ENCODE measurements around the gene BMP6.
"Not testable (repeated sequence)": the region's sequence is repeated elsewhere in the genome, so short reads cannot be mapped to it uniquely, and the experiment has no call there.

Gene BMP6

DNA sequence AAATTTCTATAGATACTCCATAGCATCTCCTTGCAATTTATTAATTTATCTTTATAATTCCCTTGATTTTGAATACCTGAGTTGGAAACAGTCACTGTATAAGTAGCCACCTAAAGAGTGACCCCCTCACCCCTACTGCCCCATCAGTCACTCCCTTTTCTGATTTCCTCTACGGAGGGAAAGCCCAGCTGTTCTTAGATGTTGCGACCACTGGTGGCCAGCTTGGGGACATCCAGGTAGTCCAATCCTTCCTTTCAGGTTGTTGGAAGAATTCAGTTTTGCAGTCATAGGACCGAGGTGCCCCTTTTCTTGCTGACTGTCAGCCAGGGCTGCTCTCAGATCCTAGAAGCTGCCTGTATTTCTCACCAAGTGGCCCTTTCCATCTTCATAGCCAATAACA lies 87.8 kb downstream of the BMP6 start:
- Histone ChIP-seq H3K4me2 (ENCODE audit: low read length) (no peak overlapping the region), H2BK5ac (ENCODE audit: low read depth, low read length, poor library complexity) (no peak overlapping the region), H3K79me1 (ENCODE audit: low read length) (no peaks in the 10 kb centered on the region), H2BK12ac (ENCODE audit: low read length) (no peak overlapping the region), H4K8ac (ENCODE audit: low read depth, low read length) (no peak overlapping the region), H2AFZ (ENCODE audit: insufficient read depth, low read length, poor library complexity) (no peak overlapping the region), H3K23ac (ENCODE audit: low read length) (no peak overlapping the region), H3K14ac (ENCODE audit: low read length) (no peak overlapping the region), H2BK120ac (ENCODE audit: insufficient read depth, low read length, poor library complexity) (no peak overlapping the region), H4K91ac (ENCODE audit: low read depth, low read length) (no peak overlapping the region), H3K4me3 (ENCODE audit: low read depth, low read length) (no peak overlapping the region), H3K79me2 (ENCODE audit: control insufficient read depth, insufficient read depth, low read length, poor library complexity) (no peaks in the 10 kb centered on the region), H3K27me3 (ENCODE audit: insufficient read depth, low read length) (no peaks in the 10 kb centered on the region), H3K9me3 (ENCODE audit: insufficient read depth, low read depth, low read length) (no peaks in the 10 kb centered on the region), H3K27ac (ENCODE audit: low read depth, low read length) (no peak overlapping the region), H4K12ac (ENCODE audit: low read depth, low read length) (no peak overlapping the region), H3K9ac (ENCODE audit: low read length) (no peak overlapping the region), H3K36me3 (ENCODE audit: control insufficient read depth in 1 of 2, insufficient read depth in 2 of 2, low read length in 2 of 2) (no peaks in the 10 kb centered on the region), H2AK5ac (ENCODE audit: low read length) (no peak overlapping the region), H3K4me1 (ENCODE audit: control insufficient read depth in 1 of 2, insufficient read depth in 2 of 2, low read length in 2 of 2) (no peaks in the 10 kb centered on the region), H3K4ac (ENCODE audit: low read depth, low read length) (no peak overlapping the region), H3K18ac (ENCODE audit: low read length) (no peak overlapping the region)
- no CpG with 5 or more reads among the region's 3 CpGs for WGBS (ENCODE audit: extremely low coverage, insufficient coverage, insufficient read length)
- peak in 1 of 2 donors; percentile 34 for DNase-seq

GRCh38 chr6:7815716-7816115 lies 89.8 kb downstream of the BMP6 start:
- WGBS (ENCODE audit: extremely low coverage, insufficient coverage, insufficient read length), result no CpG with 5 or more reads among the region's 5 CpGs
- H4K91ac ChIP-seq (ENCODE audit: low read depth, low read length), result no peak overlapping the region
- H3K18ac ChIP-seq (ENCODE audit: low read length), result no peak overlapping the region
- H3K36me3 ChIP-seq (ENCODE audit: control insufficient read depth in 1 of 2, insufficient read depth in 2 of 2, low read length in 2 of 2), result no peaks in the 10 kb centered on the region
- H3K79me2 ChIP-seq (ENCODE audit: control insufficient read depth, insufficient read depth, low read length, poor library complexity), result no peaks in the 10 kb centered on the region
- H2AFZ ChIP-seq (ENCODE audit: insufficient read depth, low read length, poor library complexity), result no peak overlapping the region
- no peak overlapping the region for H2AK5ac ChIP-seq (ENCODE audit: low read length)
- H2BK5ac ChIP-seq (ENCODE audit: low read depth, low read length, poor library complexity), result no peak overlapping the region
- H3K4me3 ChIP-seq (ENCODE audit: low read depth, low read length), result no peak overlapping the region
- H4K12ac ChIP-seq (ENCODE audit: low read depth, low read length), result no peak overlapping the region
- H3K4me1 ChIP-seq (ENCODE audit: control insufficient read depth in 1 of 2, insufficient read depth in 2 of 2, low read length in 2 of 2), result no peaks in the 10 kb centered on the region
- H3K14ac ChIP-seq (ENCODE audit: low read length), result no peak overlapping the region
- H4K8ac ChIP-seq (ENCODE audit: low read depth, low read length), result no peak overlapping the region
- H3K4me2 ChIP-seq (ENCODE audit: low read length), result no peak overlapping the region
- H3K9me3 ChIP-seq (ENCODE audit: insufficient read depth, low read depth, low read length), result no peaks in the 10 kb centered on the region
- H3K27me3 ChIP-seq (ENCODE audit: insufficient read depth, low read length), result no peaks in the 10 kb centered on the region
- H3K23ac ChIP-seq (ENCODE audit: low read length), result no peak overlapping the region
- no peak overlapping the region for H3K27ac ChIP-seq (ENCODE audit: low read depth, low read length)
- no peaks in the 10 kb centered on the region for H3K79me1 ChIP-seq (ENCODE audit: low read length)
- H2BK12ac ChIP-seq (ENCODE audit: low read length), result no peak overlapping the region
- no peak overlapping the region for H3K4ac ChIP-seq (ENCODE audit: low read depth, low read length)
- no peak overlapping the region for H2BK120ac ChIP-seq (ENCODE audit: insufficient read depth, low read length, poor library complexity)
- H3K9ac ChIP-seq (ENCODE audit: low read length), result no peak overlapping the region
- no peak for DNase-seq

DNA sequence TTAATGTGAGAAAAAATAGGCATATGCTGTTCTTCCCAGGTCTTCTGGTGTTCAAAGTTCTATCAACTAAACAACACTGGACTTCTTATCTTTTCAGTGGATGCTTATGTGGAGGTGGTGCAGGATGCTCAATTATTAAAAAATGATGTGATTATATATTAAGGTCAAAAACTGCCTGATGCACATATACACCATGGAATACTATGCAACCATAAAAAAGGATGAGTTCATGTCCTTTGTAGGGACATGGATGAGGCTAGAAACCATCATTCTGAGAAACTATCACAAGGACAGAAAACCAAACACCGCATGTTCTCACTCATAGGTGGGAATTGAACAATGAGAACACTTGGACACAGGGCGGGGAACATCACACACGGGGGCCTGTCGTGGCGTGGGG lies 91.3 kb downstream of the BMP6 start:
- not testable (repeated sequence) for H3K23ac ChIP-seq (ENCODE audit: low read length); H4K91ac ChIP-seq (ENCODE audit: low read depth, low read length)

DNA sequence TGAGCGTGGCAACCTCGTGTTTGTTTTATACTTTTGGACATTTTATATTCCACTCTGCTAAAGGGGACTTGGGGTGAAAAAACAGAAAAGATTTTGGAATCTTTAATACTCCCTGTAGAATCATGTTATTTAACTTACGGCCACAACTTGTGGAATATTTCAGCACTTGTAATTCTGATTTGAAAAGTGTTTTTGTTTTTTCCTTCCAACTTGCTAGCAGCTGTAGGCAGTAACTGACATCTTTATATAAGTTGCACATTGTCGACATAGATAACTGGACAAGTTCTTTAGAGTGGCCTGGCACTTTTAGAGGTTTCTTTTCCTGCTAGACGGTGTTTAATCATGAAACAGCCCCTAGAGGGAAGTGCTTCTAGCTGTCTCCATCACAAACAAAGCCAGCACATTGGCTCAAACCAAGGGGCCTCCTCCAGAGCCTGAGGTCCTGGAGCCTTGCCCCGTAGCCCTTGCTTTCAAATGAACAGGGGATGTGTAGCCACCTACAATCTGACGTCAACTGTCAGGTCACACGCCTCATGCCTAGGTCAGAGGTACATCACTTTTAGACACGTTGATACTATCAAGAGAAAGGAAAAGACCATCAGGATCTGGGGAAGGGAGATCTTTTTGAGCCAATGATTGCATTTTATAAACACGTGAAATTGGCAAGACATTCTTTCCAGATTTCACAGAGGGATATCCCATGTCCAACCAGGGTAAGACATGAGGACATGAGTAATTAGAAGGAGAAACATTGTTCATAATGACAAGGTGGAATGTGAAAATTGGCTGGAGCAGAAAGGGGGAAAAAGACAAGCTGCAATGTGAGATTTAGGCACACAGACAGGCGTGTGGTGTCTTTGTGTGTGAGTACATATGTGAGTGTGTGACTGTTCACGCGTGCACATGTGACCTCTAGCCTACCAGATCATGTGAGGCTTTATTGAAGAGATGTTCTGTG lies 92.6 kb downstream of the BMP6 start:
- no peak overlapping the region for H4K8ac ChIP-seq (ENCODE audit: low read depth, low read length)
- H4K12ac ChIP-seq (ENCODE audit: low read depth, low read length), result no peak overlapping the region
- no peak overlapping the region for H3K4me2 ChIP-seq (ENCODE audit: low read length)
- no peak overlapping the region for H3K4ac ChIP-seq (ENCODE audit: low read depth, low read length)
- no peak overlapping the region for H2BK5ac ChIP-seq (ENCODE audit: low read depth, low read length, poor library complexity)
- no peaks in the 10 kb centered on the region for H3K79me1 ChIP-seq (ENCODE audit: low read length)
- H2AFZ ChIP-seq (ENCODE audit: insufficient read depth, low read length, poor library complexity), result no peak overlapping the region
- WGBS (ENCODE audit: extremely low coverage, insufficient coverage, insufficient read length), result no CpG with 5 or more reads among the region's 13 CpGs
- no peaks in the 10 kb centered on the region for H3K4me1 ChIP-seq (ENCODE audit: control insufficient read depth in 1 of 2, insufficient read depth in 2 of 2, low read length in 2 of 2)
- no peak overlapping the region for H3K27ac ChIP-seq (ENCODE audit: low read depth, low read length)
- H3K9ac ChIP-seq (ENCODE audit: low read length), result peak overlapping the region; percentile 36
- no peak overlapping the region for H3K4me3 ChIP-seq (ENCODE audit: low read depth, low read length)
- no peaks in the 10 kb centered on the region for H3K9me3 ChIP-seq (ENCODE audit: insufficient read depth, low read depth, low read length)
- no peak for DNase-seq
- peak overlapping the region; percentile 93 for H3K23ac ChIP-seq (ENCODE audit: low read length)
- H4K91ac ChIP-seq (ENCODE audit: low read depth, low read length), result no peak overlapping the region
- H3K79me2 ChIP-seq (ENCODE audit: control insufficient read depth, insufficient read depth, low read length, poor library complexity), result no peaks in the 10 kb centered on the region
- H2BK120ac ChIP-seq (ENCODE audit: insufficient read depth, low read length, poor library complexity), result no peak overlapping the region
- no peak overlapping the region for H2AK5ac ChIP-seq (ENCODE audit: low read length)
- no peak overlapping the region for H3K14ac ChIP-seq (ENCODE audit: low read length)
- H3K36me3 ChIP-seq (ENCODE audit: control insufficient read depth in 1 of 2, insufficient read depth in 2 of 2, low read length in 2 of 2), result no peaks in the 10 kb centered on the region
- no peak overlapping the region for H2BK12ac ChIP-seq (ENCODE audit: low read length)
- H3K27me3 ChIP-seq (ENCODE audit: insufficient read depth, low read length), result no peaks in the 10 kb centered on the region
- no peak overlapping the region for H3K18ac ChIP-seq (ENCODE audit: low read length)

More for the DNA sequence above, 91.3 kb downstream of the BMP6 start:
- H3K4ac ChIP-seq (ENCODE audit: low read depth, low read length); H3K9me3 ChIP-seq (ENCODE audit: insufficient read depth, low read depth, low read length); H2BK120ac ChIP-seq (ENCODE audit: insufficient read depth, low read length, poor library complexity); H3K4me2 ChIP-seq (ENCODE audit: low read length); H2AFZ ChIP-seq (ENCODE audit: insufficient read depth, low read length, poor library complexity); H2BK5ac ChIP-seq (ENCODE audit: low read depth, low read length, poor library complexity); H3K4me3 ChIP-seq (ENCODE audit: low read depth, low read length); DNase-seq; H2BK12ac ChIP-seq (ENCODE audit: low read length); H2AK5ac ChIP-seq (ENCODE audit: low read length); H3K27me3 ChIP-seq (ENCODE audit: insufficient read depth, low read length); H3K4me1 ChIP-seq (ENCODE audit: control insufficient read depth in 1 of 2, insufficient read depth in 2 of 2, low read length in 2 of 2); H3K27ac ChIP-seq (ENCODE audit: low read depth, low read length); H3K79me1 ChIP-seq (ENCODE audit: low read length); H3K18ac ChIP-seq (ENCODE audit: low read length); H3K79me2 ChIP-seq (ENCODE audit: control insufficient read depth, insufficient read depth, low read length, poor library complexity); H3K14ac ChIP-seq (ENCODE audit: low read length); H4K8ac ChIP-seq (ENCODE audit: low read depth, low read length); H4K12ac ChIP-seq (ENCODE audit: low read depth, low read length); H3K36me3 ChIP-seq (ENCODE audit: control insufficient read depth in 1 of 2, insufficient read depth in 2 of 2, low read length in 2 of 2); H3K9ac ChIP-seq (ENCODE audit: low read length): not testable (repeated sequence)
- WGBS (ENCODE audit: extremely low coverage, insufficient coverage, insufficient read length), result no CpG with 5 or more reads among the region's 5 CpGs

All from trophoblast cell (in vitro differentiated cells and primary cell).